SU-DHL-6 (cell line): ENCODE measurements around the gene ATAD2B.

Experiments
- CTCF ChIP-seq: fragments of 200-600 bp; sonication (generic); IDR thresholded peaks from one replicate; pipeline ENCODE4 v1.5.1; 2017; ENCODE audit warnings: antibody characterized with exemption, mild to moderate bottlenecking, low read length, moderate library complexity; ENCODE audit not compliant: insufficient read depth, poor library complexity, severe bottlenecking
- EZH2phosphoT487 ChIP-seq: fragments of 200-600 bp; sonication (generic), shearing (Covaris generic); conservative IDR thresholded peaks from 2 replicates; pipeline ENCODE4 v1.6.1; 2018; ENCODE audit warnings: mild to moderate bottlenecking, antibody characterized with exemption, low read length, moderate library complexity, mixed read lengths

- TF ChIP-seq CTCF (no peak), EZH2phosphoT487 (no peak)
Observed at GRCh38 chr2:23828256-23828980, 98.5 kb downstream of the ATAD2B start.
